Nephron (organoid): ENCODE results near the gene DIS3L2.

ENCODE experiments used
- H3K27ac Mint-ChIP-seq, 3 experiments: 2 replicates each; pipeline ENCODE4 v1.8.0; 2020; ENCODE audit warnings: mixed read lengths in 3 of 3, mild to moderate bottlenecking in 2 of 3, moderate library complexity in 1 of 3
- H3K27me3 Mint-ChIP-seq: 2 replicates; pipeline ENCODE4 v1.8.0; 2021; ENCODE audit warnings: low read depth, mild to moderate bottlenecking, moderate library complexity, mixed read lengths
- H3K36me3 Mint-ChIP-seq: 2 replicates; pipeline ENCODE4 v1.8.0; 2020; ENCODE audit warnings: low read depth, mixed read lengths
- H3K4me1 Mint-ChIP-seq: 2 replicates; pipeline ENCODE4 v1.8.0; 2020; ENCODE audit warnings: mixed read lengths
- H3K4me3 Mint-ChIP-seq, 3 experiments: 2 replicates each; pipeline ENCODE4 v1.8.0; 2020; ENCODE audit warnings: mild to moderate bottlenecking in 3 of 3, mixed read lengths in 3 of 3, moderate library complexity in 2 of 3
- H3K9me3 Mint-ChIP-seq: 2 replicates; pipeline ENCODE4 v1.8.0; 2020; ENCODE audit warnings: mixed read lengths
- TF ChIP-seq, protein P1 (sequence below), 3 experiments: fragments of 200-600 bp; sonication (generic); IDR thresholded peaks; one replicate each; pipeline ENCODE4 v1.5.0; 2021; ENCODE audit warnings: antibody characterized with exemption in 3 of 3; ENCODE audit not compliant: unreplicated experiment in 3 of 3

The DIS3L2 gene

DNA sequence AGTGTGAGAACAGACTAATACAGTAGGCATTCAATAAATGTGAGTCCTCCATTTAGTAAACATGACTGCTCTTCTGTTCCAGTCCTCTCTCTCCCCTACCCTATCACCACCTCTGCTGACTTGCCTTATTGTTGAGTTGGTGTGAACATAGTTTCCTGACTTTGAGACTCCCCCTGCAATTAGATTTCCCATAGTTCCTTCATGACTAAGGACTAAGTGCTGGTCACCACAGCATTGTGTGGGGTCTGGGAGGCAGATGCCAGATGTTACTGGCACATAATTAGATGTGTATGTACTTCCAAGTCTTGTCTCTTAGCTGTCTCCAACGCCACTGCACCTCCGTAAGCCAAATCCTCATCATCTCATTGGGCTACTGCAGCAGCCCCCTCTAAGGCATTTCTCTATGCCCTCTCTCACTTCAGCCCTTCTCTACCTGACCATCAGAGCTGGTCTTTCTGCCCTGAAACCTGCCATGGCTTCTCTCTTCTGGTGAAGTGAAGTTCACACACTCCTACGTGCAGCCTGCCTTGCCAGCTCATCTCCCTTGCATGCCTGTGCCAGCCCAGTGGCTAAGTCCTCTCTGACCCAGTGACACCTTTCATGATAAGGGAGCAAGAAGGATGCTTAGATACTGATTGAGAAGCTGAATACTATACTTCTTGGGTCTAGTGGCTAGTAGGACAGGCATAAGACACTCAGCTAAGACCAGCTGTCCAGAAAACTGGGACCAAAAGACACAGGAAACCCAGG lies 335.4 kb downstream of the DIS3L2 start:
- peaks cover 10% of the 10 kb centered on the region for H3K4me1 Mint-ChIP-seq

DNA sequence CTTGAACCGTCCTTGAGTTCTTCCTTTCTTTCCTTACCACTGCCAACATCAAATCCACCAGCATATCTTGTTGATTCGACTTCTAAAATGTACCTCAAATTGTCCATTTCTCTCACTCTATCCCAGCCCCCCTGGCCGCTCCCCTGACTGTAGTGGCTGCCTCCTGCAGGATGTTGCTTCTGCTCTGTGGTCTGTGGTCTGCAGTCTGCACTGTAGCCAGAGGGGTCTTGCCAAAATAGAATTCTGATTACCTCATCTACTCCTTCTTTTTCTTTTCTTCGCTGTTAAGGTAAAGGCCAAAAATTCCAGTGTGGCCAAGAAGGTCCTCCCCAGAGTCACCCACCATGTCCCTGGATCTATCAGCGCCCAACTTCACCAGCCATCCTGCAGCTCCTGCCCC lies 337.6 kb downstream of the DIS3L2 start:
- Mint-ChIP-seq H3K9me3 (peaks cover 2% of the 10 kb centered on the region), H3K27ac (no peak overlapping the region), H3K4me1 (no peaks in the 10 kb centered on the region), H3K4me3 (no peak overlapping the region), H3K36me3 (peaks cover 27% of the 10 kb centered on the region), H3K27me3 (no peaks in the 10 kb centered on the region)
- TF ChIP-seq, protein P1, sequence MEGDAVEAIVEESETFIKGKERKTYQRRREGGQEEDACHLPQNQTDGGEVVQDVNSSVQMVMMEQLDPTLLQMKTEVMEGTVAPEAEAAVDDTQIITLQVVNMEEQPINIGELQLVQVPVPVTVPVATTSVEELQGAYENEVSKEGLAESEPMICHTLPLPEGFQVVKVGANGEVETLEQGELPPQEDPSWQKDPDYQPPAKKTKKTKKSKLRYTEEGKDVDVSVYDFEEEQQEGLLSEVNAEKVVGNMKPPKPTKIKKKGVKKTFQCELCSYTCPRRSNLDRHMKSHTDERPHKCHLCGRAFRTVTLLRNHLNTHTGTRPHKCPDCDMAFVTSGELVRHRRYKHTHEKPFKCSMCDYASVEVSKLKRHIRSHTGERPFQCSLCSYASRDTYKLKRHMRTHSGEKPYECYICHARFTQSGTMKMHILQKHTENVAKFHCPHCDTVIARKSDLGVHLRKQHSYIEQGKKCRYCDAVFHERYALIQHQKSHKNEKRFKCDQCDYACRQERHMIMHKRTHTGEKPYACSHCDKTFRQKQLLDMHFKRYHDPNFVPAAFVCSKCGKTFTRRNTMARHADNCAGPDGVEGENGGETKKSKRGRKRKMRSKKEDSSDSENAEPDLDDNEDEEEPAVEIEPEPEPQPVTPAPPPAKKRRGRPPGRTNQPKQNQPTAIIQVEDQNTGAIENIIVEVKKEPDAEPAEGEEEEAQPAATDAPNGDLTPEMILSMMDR (IDR thresholded peaks at IDR 0.05; ENCODE audit: unreplicated experiment in 3 of 3): no peak

More for the DNA sequence above, 335.4 kb downstream of the DIS3L2 start:
- H3K9me3 Mint-ChIP-seq: no peaks in the 10 kb centered on the region
- no peak overlapping the region for H3K27ac Mint-ChIP-seq
- H3K36me3 Mint-ChIP-seq: peaks cover 17% of the 10 kb centered on the region
- H3K27me3 Mint-ChIP-seq: no peaks in the 10 kb centered on the region
- H3K4me3 Mint-ChIP-seq: no peak overlapping the region
- TF ChIP-seq, protein P1 (IDR thresholded peaks at IDR 0.05; ENCODE audit: unreplicated experiment in 3 of 3): no peak

DNA sequence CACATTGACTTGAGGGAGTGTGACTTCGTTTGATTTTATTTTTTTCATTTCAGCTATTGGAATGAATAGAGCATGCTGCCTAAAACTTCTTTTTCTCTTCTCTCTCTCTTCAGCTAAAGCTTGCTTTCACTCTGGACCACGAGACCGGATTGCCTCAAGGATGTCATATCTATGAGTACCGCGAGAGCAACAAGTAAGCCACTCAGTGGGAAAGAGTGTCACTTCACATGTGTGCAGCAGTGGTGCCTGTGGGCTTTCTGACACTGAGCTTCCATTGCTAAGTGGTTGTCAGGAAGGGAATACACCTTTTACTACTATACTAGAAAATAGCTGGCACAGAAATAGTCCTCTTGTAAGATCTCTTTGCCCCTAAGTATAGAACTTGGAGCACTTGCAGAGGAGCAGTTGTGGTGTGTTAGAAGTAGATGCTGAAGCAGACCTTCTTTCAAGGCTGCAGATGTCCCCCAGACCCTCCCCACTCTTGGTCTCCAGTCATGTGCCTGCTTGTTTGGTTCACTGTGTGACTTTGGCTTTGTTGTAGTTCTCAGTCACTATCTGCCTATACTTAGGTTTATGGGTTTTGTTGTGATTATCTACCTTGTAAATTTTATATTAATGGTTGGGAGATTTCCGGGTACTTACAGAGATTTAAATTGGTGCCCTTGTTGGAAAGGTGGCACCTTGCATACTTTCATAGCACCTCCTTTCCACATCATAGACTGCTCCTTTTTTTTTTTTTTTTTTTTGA lies 338.6 kb downstream of the DIS3L2 start:
- Mint-ChIP-seq H3K27me3 (no peaks in the 10 kb centered on the region), H3K9me3 (peaks cover 6% of the 10 kb centered on the region), H3K36me3 (peaks cover 33% of the 10 kb centered on the region), H3K27ac (no peak overlapping the region), H3K4me1 (no peaks in the 10 kb centered on the region), H3K4me3 (no peak overlapping the region)
- TF ChIP-seq, protein P1 (IDR thresholded peaks at IDR 0.05; ENCODE audit: unreplicated experiment in 3 of 3): no peak

DNA sequence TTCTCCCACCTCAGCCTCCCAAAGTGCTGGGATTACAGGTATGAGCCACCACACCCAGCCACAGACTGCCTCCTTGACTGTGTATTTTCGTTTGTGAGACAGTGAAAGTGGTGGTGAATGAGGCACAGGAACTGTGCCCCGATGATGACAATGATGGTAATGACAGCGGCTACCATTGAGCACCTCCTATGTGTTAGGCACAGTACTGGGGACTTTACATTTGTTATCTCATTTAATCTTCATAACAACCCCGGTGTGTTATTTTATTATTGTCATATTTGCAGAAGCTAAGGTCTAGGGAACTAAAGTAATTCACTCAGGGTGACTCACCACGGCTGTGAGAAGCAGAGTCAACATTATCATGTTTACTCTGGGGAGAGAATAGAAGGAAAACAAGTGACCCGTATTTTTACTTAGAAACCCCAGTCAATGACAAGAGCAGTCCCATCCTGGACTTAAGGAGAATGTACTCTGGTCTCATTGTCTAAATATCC lies 339.4 kb downstream of the DIS3L2 start:
- H3K4me3 Mint-ChIP-seq: no peak overlapping the region
- TF ChIP-seq, protein P1 (IDR thresholded peaks at IDR 0.05; ENCODE audit: unreplicated experiment in 3 of 3): no peak
- no peak overlapping the region for H3K27ac Mint-ChIP-seq
- peaks cover 6% of the 10 kb centered on the region for H3K9me3 Mint-ChIP-seq
- H3K36me3 Mint-ChIP-seq: peaks cover 37% of the 10 kb centered on the region
- no peaks in the 10 kb centered on the region for H3K27me3 Mint-ChIP-seq
- H3K4me1 Mint-ChIP-seq: no peaks in the 10 kb centered on the region

DNA sequence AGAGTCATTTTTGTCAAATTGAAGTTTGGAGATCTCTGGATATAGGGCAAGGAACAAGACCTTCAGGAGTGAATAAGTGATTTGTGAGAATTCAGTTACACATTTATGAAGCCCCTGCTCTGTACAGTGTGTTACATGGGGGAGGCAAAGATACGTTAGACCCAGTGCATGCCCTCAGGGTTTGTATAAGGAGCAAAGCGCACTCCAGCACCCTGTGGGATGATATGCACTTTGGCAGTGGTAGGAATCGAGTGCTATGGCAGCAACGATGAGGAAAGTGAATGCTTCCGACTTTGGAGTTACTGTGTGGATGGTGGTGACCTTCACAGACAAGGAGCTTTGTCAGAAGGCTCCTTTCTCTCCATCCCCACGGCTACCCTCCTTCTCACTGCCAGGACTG lies 342.7 kb downstream of the DIS3L2 start:
- Mint-ChIP-seq H3K27ac (no peak overlapping the region), H3K9me3 (peaks cover 6% of the 10 kb centered on the region), H3K36me3 (peaks cover 41% of the 10 kb centered on the region), H3K4me3 (no peak overlapping the region), H3K4me1 (no peaks in the 10 kb centered on the region), H3K27me3 (no peaks in the 10 kb centered on the region)
- TF ChIP-seq, protein P1 (IDR thresholded peaks at IDR 0.05; ENCODE audit: unreplicated experiment in 3 of 3): no peak
